ENCODE data around the gene RAB3IP.

RAB3IP gene

GRCh38 chr12:69738351-69739286 lies at the start of gene RAB3IP:
Gene RAB3IP, plus strand, starts transcription at chr12:69738860. Its CDS starts 16,549 bp downstream, at chr12:69755409.
- TF ChIP-seq YY1 (IDR thresholded peaks at IDR 0.05; ENCODE audit: low read depth) (0 out of 2 replicates have a peak, but pooled peaks have one; percentile 2), TAF1 (IDR thresholded peaks at IDR 0.05; ENCODE audit: low read depth) (peak; percentile 60), ZBTB7A (IDR thresholded peaks at IDR 0.05; ENCODE audit: low read depth) (peak; percentile 46; the same call in 1 of the 2 replicates), NFIC (IDR thresholded peaks at IDR 0.05) (no peak), CREB1 (IDR thresholded peaks at IDR 0.05; ENCODE audit: low read depth) (no peak), RAD21 (IDR thresholded peaks at IDR 0.05; ENCODE audit: low read depth) (no peak), USF1 (IDR thresholded peaks at IDR 0.05) (no peak), MAX (IDR thresholded peaks at IDR 0.05) (peak; percentile 32), EGR1 (IDR thresholded peaks at IDR 0.05) (peak; percentile 63; the same call in 1 of the 2 replicates), REST (IDR thresholded peaks at IDR 0.05; ENCODE audit: low read depth) (no peak), EP300 (IDR thresholded peaks at IDR 0.05; ENCODE audit: borderline replicate concordance) (0 out of 2 replicates have a peak, but pooled peaks have one; percentile 20), TEAD4 (IDR thresholded peaks at IDR 0.05) (no peak), TCF12 (IDR thresholded peaks at IDR 0.05; ENCODE audit: low read depth) (peak; percentile 15; the same call in 1 of the 2 replicates), FOXM1 (IDR thresholded peaks at IDR 0.05; ENCODE audit: borderline replicate concordance, low read depth) (no peak), CEBPB (IDR thresholded peaks at IDR 0.05) (no peak)

GRCh38 chr12:69689638-69690037 lies 49.0 kb upstream of the RAB3IP start:
- no peak for TF ChIP-seq CEBPB (IDR thresholded peaks at IDR 0.05)
- no peak for TF ChIP-seq MAX (IDR thresholded peaks at IDR 0.05)
- TF ChIP-seq CREB1 (IDR thresholded peaks at IDR 0.05; ENCODE audit: low read depth) = no peak
- no peak for TF ChIP-seq REST (IDR thresholded peaks at IDR 0.05; ENCODE audit: low read depth)
- no peak for TF ChIP-seq YY1 (IDR thresholded peaks at IDR 0.05; ENCODE audit: low read depth)
- TF ChIP-seq USF1 (IDR thresholded peaks at IDR 0.05) = no peak
- TF ChIP-seq FOXM1 (IDR thresholded peaks at IDR 0.05; ENCODE audit: borderline replicate concordance, low read depth) = no peak
- no peak for TF ChIP-seq RAD21 (IDR thresholded peaks at IDR 0.05; ENCODE audit: low read depth)
- TF ChIP-seq EGR1 (IDR thresholded peaks at IDR 0.05) = no peak
- no peak for TF ChIP-seq NFIC (IDR thresholded peaks at IDR 0.05)
- no peak for TF ChIP-seq ZBTB7A (IDR thresholded peaks at IDR 0.05; ENCODE audit: low read depth)
- TF ChIP-seq TAF1 (IDR thresholded peaks at IDR 0.05; ENCODE audit: low read depth) = no peak

GRCh38 chr12:69694123-69694522 lies 44.5 kb upstream of the RAB3IP start:
- TF ChIP-seq TCF12 (IDR thresholded peaks at IDR 0.05; ENCODE audit: low read depth) (no peak), ZBTB7A (IDR thresholded peaks at IDR 0.05; ENCODE audit: low read depth) (no peak), REST (IDR thresholded peaks at IDR 0.05; ENCODE audit: low read depth) (no peak)

- TF ChIP-seq TCF12 (IDR thresholded peaks at IDR 0.05; ENCODE audit: low read depth) (no peak), YY1 (IDR thresholded peaks at IDR 0.05; ENCODE audit: low read depth) (no peak), ZBTB7A (IDR thresholded peaks at IDR 0.05; ENCODE audit: low read depth) (no peak), RAD21 (IDR thresholded peaks at IDR 0.05; ENCODE audit: low read depth) (no peak), EGR1 (IDR thresholded peaks at IDR 0.05) (no peak), TEAD4 (IDR thresholded peaks at IDR 0.05) (no peak), USF1 (IDR thresholded peaks at IDR 0.05) (no peak), CREB1 (IDR thresholded peaks at IDR 0.05; ENCODE audit: low read depth) (no peak), EP300 (IDR thresholded peaks at IDR 0.05; ENCODE audit: borderline replicate concordance) (no peak), NFIC (IDR thresholded peaks at IDR 0.05) (no peak), MAX (IDR thresholded peaks at IDR 0.05) (no peak), FOXM1 (IDR thresholded peaks at IDR 0.05; ENCODE audit: borderline replicate concordance, low read depth) (no peak), CEBPB (IDR thresholded peaks at IDR 0.05) (no peak), REST (IDR thresholded peaks at IDR 0.05; ENCODE audit: low read depth) (no peak), TAF1 (IDR thresholded peaks at IDR 0.05; ENCODE audit: low read depth) (no peak)
These were observed 40.6 kb upstream of the RAB3IP start for GRCh38 chr12:69698054-69698453.
